Effector memory CD4-positive, alpha-beta T cell (primary cell): ENCODE measurements around the gene JAZF1.

Experiments used
- DNase-seq, 3 donors: peaks; one replicate each; pipeline ENCODE4 v3.0.0-alpha.2; 2020
- H3K27ac ChIP-seq: 2 replicates; pipeline ENCODE4 v1.7.0; 2013; ENCODE audit warnings: mild to moderate bottlenecking, low read length, moderate library complexity; ENCODE audit not compliant: insufficient read depth, poor library complexity, severe bottlenecking
- H3K27me3 ChIP-seq: replicated peaks from 2 replicates; pipeline ENCODE4 v1.7.0; 2013; ENCODE audit warnings: mild to moderate bottlenecking, low read length; ENCODE audit not compliant: insufficient read depth, control insufficient read depth, poor library complexity, severe bottlenecking
- H3K36me3 ChIP-seq: 2 replicates; pipeline ENCODE4 v1.7.0; 2013; ENCODE audit warnings: mild to moderate bottlenecking, low read length, moderate library complexity; ENCODE audit not compliant: control insufficient read depth, insufficient read depth
- H3K4me1 ChIP-seq: 2 replicates; pipeline ENCODE4 v1.7.0; 2013; ENCODE audit warnings: low read length, mild to moderate bottlenecking; ENCODE audit not compliant: control insufficient read depth, insufficient read depth, poor library complexity, severe bottlenecking
- H3K4me3 ChIP-seq: 2 replicates; pipeline ENCODE4 v1.7.0; 2013; ENCODE audit warnings: low read length, low read depth, mild to moderate bottlenecking; ENCODE audit not compliant: insufficient read depth, poor library complexity, severe bottlenecking
- H3K9me3 ChIP-seq: 2 replicates; pipeline ENCODE4 v1.7.0; 2013; ENCODE audit warnings: mild to moderate bottlenecking, low read length, moderate library complexity; ENCODE audit not compliant: control insufficient read depth

Gene JAZF1

GRCh38 chr7:27995228-27995627 lies 185.4 kb downstream of the JAZF1 start:
- Histone ChIP-seq H3K36me3 (no peaks in the 10 kb centered on the region), H3K9me3 (no peaks in the 10 kb centered on the region), H3K4me1 (no peaks in the 10 kb centered on the region), H3K27ac (no peak overlapping the region), H3K27me3 (no peaks in the 10 kb centered on the region), H3K4me3 (no peak overlapping the region)
- no peak for DNase-seq

GRCh38 chr7:27994639-27995038 lies 186.0 kb downstream of the JAZF1 start:
- Histone ChIP-seq H3K4me1 (no peaks in the 10 kb centered on the region), H3K27ac (no peak overlapping the region), H3K4me3 (no peak overlapping the region), H3K27me3 (no peaks in the 10 kb centered on the region), H3K36me3 (no peaks in the 10 kb centered on the region), H3K9me3 (no peaks in the 10 kb centered on the region)
- DNase-seq: no peak

DNA sequence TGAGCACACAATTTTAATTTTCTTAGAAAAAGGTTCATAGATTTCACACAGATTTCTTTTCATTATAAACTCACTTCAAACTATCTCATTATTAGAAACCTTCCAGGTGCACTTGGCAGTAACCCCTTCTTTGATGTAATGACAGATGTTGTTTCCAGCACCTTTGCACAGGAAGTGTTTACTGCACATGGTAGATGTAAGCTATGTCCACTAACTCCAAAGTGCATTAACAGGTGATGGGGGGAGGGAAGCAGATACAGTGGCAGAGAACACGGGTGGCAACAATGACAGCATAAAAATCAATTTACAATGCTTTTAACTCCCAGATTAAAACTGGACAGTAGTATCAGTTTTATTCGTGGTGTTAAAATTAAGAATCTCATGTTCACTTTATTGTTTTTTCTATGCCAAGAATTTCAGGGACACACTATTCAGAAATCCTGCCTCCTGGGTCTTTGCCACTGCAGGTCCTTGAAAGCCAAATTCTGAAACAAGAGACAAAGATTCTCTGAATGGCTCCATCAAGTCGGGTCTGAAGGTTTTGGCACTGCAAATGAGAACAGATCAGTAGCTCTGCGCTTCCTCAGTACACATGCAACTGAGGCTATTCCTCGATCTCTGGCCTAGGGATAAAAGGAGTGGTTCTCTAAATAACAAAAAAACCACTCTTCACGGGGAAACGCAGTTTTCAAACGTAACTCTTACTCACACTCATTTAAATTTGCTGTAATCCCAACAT lies 187.7 kb downstream of the JAZF1 start:
- Histone ChIP-seq H3K4me3 (no peak overlapping the region), H3K27ac (no peak overlapping the region), H3K36me3 (no peaks in the 10 kb centered on the region), H3K9me3 (no peaks in the 10 kb centered on the region), H3K4me1 (no peaks in the 10 kb centered on the region), H3K27me3 (no peaks in the 10 kb centered on the region)
- DNase-seq: no peak

DNA sequence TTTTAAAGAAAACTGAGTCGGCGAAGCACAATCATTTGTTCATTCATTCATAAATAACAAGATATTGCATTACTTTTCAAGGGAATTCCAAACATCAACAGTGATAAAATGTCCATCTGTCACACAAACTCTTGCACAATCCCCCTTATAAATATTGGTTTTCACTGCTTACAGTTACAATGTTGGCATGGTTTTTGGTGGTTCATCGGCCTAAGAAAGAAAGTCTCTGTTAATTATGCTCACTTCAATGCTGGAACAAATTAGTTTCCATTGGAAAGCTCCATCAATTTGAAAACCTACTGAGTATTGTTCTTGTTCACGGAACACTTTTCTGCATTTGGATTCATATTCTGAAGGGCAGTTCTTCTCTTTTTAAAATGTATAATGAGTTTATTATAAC lies 188.5 kb downstream of the JAZF1 start:
- Histone ChIP-seq H3K27ac (no peak overlapping the region), H3K4me1 (no peaks in the 10 kb centered on the region), H3K4me3 (no peak overlapping the region), H3K27me3 (no peaks in the 10 kb centered on the region), H3K36me3 (no peaks in the 10 kb centered on the region), H3K9me3 (no peaks in the 10 kb centered on the region)
- no peak for DNase-seq

GRCh38 chr7:27991006-27991528 lies 189.5 kb downstream of the JAZF1 start:
- DNase-seq: no peak
- Histone ChIP-seq H3K36me3 (no peaks in the 10 kb centered on the region), H3K27ac (no peak overlapping the region)

DNA sequence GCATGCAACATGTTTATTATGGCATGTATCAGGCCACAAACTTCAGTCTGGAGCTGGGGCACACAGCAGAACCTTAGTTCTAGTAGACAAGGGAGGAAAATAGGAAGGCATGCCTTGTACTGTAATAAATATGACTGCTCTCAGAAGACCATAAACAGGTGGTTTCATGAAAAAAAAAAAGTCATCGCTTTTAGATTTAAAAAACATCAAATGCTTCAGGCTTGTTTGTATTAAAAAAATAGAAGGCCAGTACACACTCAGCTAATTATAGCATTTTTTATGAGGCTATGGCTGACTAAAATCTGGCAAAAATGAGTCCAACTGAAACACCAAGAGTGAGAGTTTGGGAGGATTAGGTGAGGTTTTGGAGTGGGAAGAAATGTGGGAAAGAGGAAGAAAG lies 204.1 kb downstream of the JAZF1 start:
- Histone ChIP-seq H3K27me3 (no peaks in the 10 kb centered on the region), H3K4me3 (no peak overlapping the region), H3K9me3 (no peaks in the 10 kb centered on the region), H3K4me1 (peaks cover 10% of the 10 kb centered on the region), H3K27ac (no peak overlapping the region), H3K36me3 (no peaks in the 10 kb centered on the region)
- no peak for DNase-seq

More at GRCh38 chr7:27991006-27991528, 189.5 kb downstream of the JAZF1 start:
- Histone ChIP-seq H3K4me1 (no peaks in the 10 kb centered on the region), H3K4me3 (no peak overlapping the region), H3K27me3 (no peaks in the 10 kb centered on the region), H3K9me3 (no peaks in the 10 kb centered on the region)

DNA sequence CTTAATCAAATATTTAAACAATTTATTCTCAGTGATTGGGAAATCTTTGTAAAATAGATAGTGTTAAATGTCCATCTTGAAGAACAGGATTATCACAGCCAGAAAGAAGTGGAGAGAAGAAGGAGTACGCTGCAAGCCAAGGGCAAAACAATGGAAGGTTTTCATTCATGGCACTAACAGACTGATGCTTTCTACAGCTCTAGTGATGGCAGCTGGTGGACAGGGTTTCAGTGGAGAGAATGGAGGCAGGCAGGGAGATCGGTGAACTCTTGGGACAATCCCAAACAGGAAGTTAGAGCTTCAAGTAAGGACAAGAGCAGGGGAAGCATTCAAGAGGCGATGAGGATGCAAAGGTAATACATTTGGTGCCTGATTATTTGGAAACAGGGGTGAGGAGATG lies 207.0 kb downstream of the JAZF1 start:
- Histone ChIP-seq H3K36me3 (no peaks in the 10 kb centered on the region), H3K4me3 (no peak overlapping the region), H3K27me3 (no peaks in the 10 kb centered on the region), H3K4me1 (peaks cover 11% of the 10 kb centered on the region), H3K27ac (no peak overlapping the region), H3K9me3 (no peaks in the 10 kb centered on the region)
- DNase-seq: no peak

- Histone ChIP-seq H3K4me1 (peaks cover 11% of the 10 kb centered on the region), H3K9me3 (no peaks in the 10 kb centered on the region), H3K27me3 (no peaks in the 10 kb centered on the region), H3K36me3 (no peaks in the 10 kb centered on the region), H3K27ac (no peak overlapping the region), H3K4me3 (peak overlapping the region; percentile 41)
- no peak for DNase-seq
Observed at GRCh38 chr7:27972276-27972675, 208.3 kb downstream of the JAZF1 start.

DNA sequence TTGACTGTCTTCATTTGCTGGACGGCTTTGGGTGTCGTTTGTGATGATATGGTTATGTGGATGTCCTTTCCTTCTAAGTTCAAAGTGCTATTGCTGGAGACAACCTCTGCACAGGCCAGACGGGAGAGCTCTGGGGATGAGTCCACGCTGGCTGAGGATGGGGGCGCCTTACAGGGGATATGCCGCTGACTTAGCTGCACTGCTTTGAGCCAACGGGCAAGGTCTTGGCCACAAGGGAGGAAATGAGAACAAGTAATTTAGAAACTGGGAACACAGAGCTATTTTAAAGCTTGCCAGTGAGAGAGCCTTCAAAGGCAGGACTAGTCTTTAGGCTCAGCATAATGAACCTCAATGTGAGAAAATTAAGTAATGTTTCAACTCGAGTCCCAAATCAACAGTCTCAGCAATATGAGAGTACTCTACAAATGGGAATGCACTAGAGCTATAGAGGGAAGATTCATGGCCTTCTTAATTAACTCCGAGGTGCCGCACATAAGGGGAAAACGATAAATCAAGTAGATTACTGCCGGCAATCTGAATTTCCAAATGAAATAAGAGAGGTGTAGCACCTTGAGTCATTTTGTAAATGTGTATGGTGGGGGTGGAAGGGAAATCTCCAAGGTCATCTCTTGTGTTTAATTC lies 209.3 kb downstream of the JAZF1 start:
- H3K4me3 ChIP-seq: no peak overlapping the region
- H3K4me1 ChIP-seq: peaks cover 11% of the 10 kb centered on the region
- H3K36me3 ChIP-seq: no peaks in the 10 kb centered on the region
- no peaks in the 10 kb centered on the region for H3K27me3 ChIP-seq
- H3K9me3 ChIP-seq: no peaks in the 10 kb centered on the region
- no peak for DNase-seq
- no peak overlapping the region for H3K27ac ChIP-seq

GRCh38 chr7:27970350-27970749 lies 210.2 kb downstream of the JAZF1 start:
- H3K4me3 ChIP-seq: no peak overlapping the region
- no peaks in the 10 kb centered on the region for H3K36me3 ChIP-seq
- no peaks in the 10 kb centered on the region for H3K9me3 ChIP-seq
- H3K27ac ChIP-seq: no peak overlapping the region
- DNase-seq: no peak
- H3K4me1 ChIP-seq: peaks cover 11% of the 10 kb centered on the region
- H3K27me3 ChIP-seq: no peaks in the 10 kb centered on the region
